Endothelial cell of coronary artery (primary cell): Measurements from ENCODE around the gene ZCCHC8. TPM values are rescaled to one million over a fixed set of nuclear protein-coding genes. Genes with fewer than 3 reads are reported as not detected.

ENCODE experiments used
- total RNA-seq: library from RNA; depleted of rRNA; stranded (reverse); fragments of >200 nt; gene quantifications from 2 replicates; pipeline ENCODE4 v1.2.3, GENCODE V29; 2014

The ZCCHC8 gene
- 10.1 and 14.3 TPM in 2 replicates for total RNA-seq

GRCh38 chr12:122500685-122501488 lies at the start of gene ZCCHC8:
Gene ZCCHC8, minus strand, starts transcription at chr12:122500932. Its CDS starts 92 bp downstream, at chr12:122500840.

GRCh38 chr12:122526683-122527477 lies 26.1 kb upstream of the ZCCHC8 start, which contains the start of the genes KNTC1 and RSRC2:
Gene KNTC1, plus strand, starts transcription at chr12:122527249. Its CDS starts 2,815 bp downstream, at chr12:122530064.
Gene RSRC2, minus strand, starts transcription at chr12:122526936. Its CDS starts 83 bp downstream, at chr12:122526853.

GRCh38 chr12:122421821-122422729 lies 78.7 kb downstream of the ZCCHC8 start, which contains the start of gene CLIP1:
Gene CLIP1, minus strand, starts transcription at chr12:122422669. Its CDS starts 42,217 bp downstream, at chr12:122380452.

Other genes with a start within 250 kb of the ZCCHC8 start
- gene VPS33A, start 234.4 kb downstream of the ZCCHC8 start, total RNA-seq = 18.0 and 18.2 TPM in 2 replicates
- gene CLIP1, start 78.3 kb downstream of the ZCCHC8 start, total RNA-seq = 39.3 and 53.5 TPM in 2 replicates
- gene RSRC2, start 26.0 kb upstream of the ZCCHC8 start, total RNA-seq = 42.7 and 44.6 TPM in 2 replicates
- gene KNTC1, start 26.3 kb upstream of the ZCCHC8 start, total RNA-seq = 16.9 and 22.7 TPM in 2 replicates
- not detected in 2 replicates for gene HCAR2, start 202.4 kb upstream of the ZCCHC8 start, total RNA-seq
- not detected in 2 replicates for gene HCAR3, start 215.9 kb upstream of the ZCCHC8 start, total RNA-seq
- under 0.01 TPM in 2 replicates for gene HCAR1, start 229.9 kb upstream of the ZCCHC8 start, total RNA-seq